Epithelial cell of proximal tubule (primary cell): ENCODE results near the gene ROR2. TPM values are rescaled to one million over a fixed set of nuclear protein-coding genes. Genes with fewer than 3 reads are reported as not detected.
"Not testable (repeated sequence)": the region's sequence is repeated elsewhere in the genome, so short reads cannot be mapped to it uniquely, and the experiment has no call there.

ENCODE experiments used
- DNase-seq: peaks from one replicate; pipeline ENCODE4 v3.0.0-alpha.2; 2011; ENCODE audit warnings: low read depth
- H3K4me3 ChIP-seq: 2 replicates; pipeline ENCODE4 v1.5.1; 2011; ENCODE audit warnings: low read depth, mild to moderate bottlenecking, low read length
- CTCF ChIP-seq: conservative IDR thresholded peaks from 2 replicates; pipeline ENCODE4 v1.5.1; 2012; ENCODE audit warnings: low read depth, mild to moderate bottlenecking, low read length
- total RNA-seq: library from RNA; depleted of rRNA; stranded (reverse); fragments of >200 nt; gene quantifications from 2 replicates; pipeline ENCODE4 v1.2.3, GENCODE V29; 2015

Gene ROR2
- total RNA-seq, 1 donor from 2014 or later, result 3.1 TPM

- TF ChIP-seq CTCF, result no peak
- H3K4me3 ChIP-seq, result no peak overlapping the region
- DNase-seq, result no peak
These were observed 320.3 kb downstream of the ROR2 start for GRCh38 chr9:91629718-91630117.

- no peak for DNase-seq
- H3K4me3 ChIP-seq, result no peak overlapping the region
- TF ChIP-seq CTCF, result no peak
These were observed 321.1 kb downstream of the ROR2 start for GRCh38 chr9:91628892-91629291.

- H3K4me3 ChIP-seq, result no peak overlapping the region
- TF ChIP-seq CTCF, result no peak
- DNase-seq, result no peak
These were observed 324.7 kb downstream of the ROR2 start for GRCh38 chr9:91625331-91625730.

- no peak for TF ChIP-seq CTCF
- no peak overlapping the region for H3K4me3 ChIP-seq
- DNase-seq, result no peak
These were observed 327.0 kb downstream of the ROR2 start for GRCh38 chr9:91623004-91623403.

GRCh38 chr9:91622121-91622520 lies 327.9 kb downstream of the ROR2 start:
- H3K4me3 ChIP-seq, DNase-seq: not testable (repeated sequence)

- H3K4me3 ChIP-seq, DNase-seq: not testable (repeated sequence)
These were observed 336.0 kb downstream of the ROR2 start for GRCh38 chr9:91614044-91614443.

- no peak for TF ChIP-seq CTCF
- H3K4me3 ChIP-seq, result no peak overlapping the region
- no peak for DNase-seq
These were observed 338.4 kb downstream of the ROR2 start for GRCh38 chr9:91611582-91611981.

GRCh38 chr9:91606255-91606995 lies 343.6 kb downstream of the ROR2 start:
- no peak overlapping the region for H3K4me3 ChIP-seq
- TF ChIP-seq CTCF, result no peak
- no peak for DNase-seq
